HG03342 (cell line): Measurements from ENCODE around the gene CTAG1A.
"Not testable (repeated sequence)": the region's sequence is repeated elsewhere in the genome, so short reads cannot be mapped to it uniquely, and the experiment has no call there.

Source experiments
- ATAC-seq: cut with Tn5 transposase; IDR thresholded peaks from one replicate; pipeline ENCODE4 v1.9.1; 2021; ENCODE audit warnings: mild to moderate bottlenecking, moderate library complexity; ENCODE audit not compliant: unreplicated experiment

Gene CTAG1A

GRCh38 chrX:154584585-154585183 is at the start of gene CTAG1A:
Gene CTAG1A, plus strand, starts transcription at chrX:154585133. Its CDS starts 74 bp downstream, at chrX:154585207.
- ATAC-seq = not testable (repeated sequence)

- ATAC-seq = no peak
These were observed 49.0 kb upstream of the CTAG1A start for GRCh38 chrX:154535892-154536291.

GRCh38 chrX:154539077-154539476 is 45.9 kb upstream of the CTAG1A start:
- no peak for ATAC-seq

GRCh38 chrX:154540365-154540764 is 44.6 kb upstream of the CTAG1A start:
- ATAC-seq = not testable (repeated sequence)

- ATAC-seq = no peak
These were observed 43.9 kb upstream of the CTAG1A start for GRCh38 chrX:154540897-154541535.

GRCh38 chrX:154541589-154541895 is 43.4 kb upstream of the CTAG1A start:
- ATAC-seq = no peak

GRCh38 chrX:154541896-154542722 is 42.8 kb upstream of the CTAG1A start:
- ATAC-seq = no peak

- no peak for ATAC-seq
These were observed 42.1 kb upstream of the CTAG1A start for GRCh38 chrX:154542723-154543424.

- ATAC-seq = no peak
These were observed 39.2 kb upstream of the CTAG1A start for GRCh38 chrX:154545673-154546274.

- peak; percentile 38 for ATAC-seq
These were observed 38.3 kb upstream of the CTAG1A start, which contains the start of gene G6PD for GRCh38 chrX:154546354-154547244. Gene G6PD, minus strand, starts transcription at chrX:154546846. Its CDS starts 691 bp downstream, at chrX:154546155.

- ATAC-seq = peak; percentile 80
These were observed 37.5 kb upstream of the CTAG1A start, which contains the start of gene IKBKG for GRCh38 chrX:154547245-154548027. Gene IKBKG, plus strand, starts transcription at chrX:154547620. Its CDS starts 4,383 bp downstream, at chrX:154552003.

GRCh38 chrX:154548028-154548316 is 37.0 kb upstream of the CTAG1A start:
- no peak for ATAC-seq

- no peak for ATAC-seq
These were observed 35.2 kb upstream of the CTAG1A start for GRCh38 chrX:154549766-154550165.

GRCh38 chrX:154552112-154552806 is 32.7 kb upstream of the CTAG1A start:
- not testable (repeated sequence) for ATAC-seq

- ATAC-seq = not testable (repeated sequence)
These were observed 26.8 kb upstream of the CTAG1A start for GRCh38 chrX:154558060-154558690.

- ATAC-seq = not testable (repeated sequence)
These were observed 26.0 kb upstream of the CTAG1A start for GRCh38 chrX:154558896-154559295.

GRCh38 chrX:154560326-154560725 is 24.6 kb upstream of the CTAG1A start:
- not testable (repeated sequence) for ATAC-seq

GRCh38 chrX:154562295-154562694 is 22.6 kb upstream of the CTAG1A start:
- not testable (repeated sequence) for ATAC-seq
